ENCODE data around the gene CROCC2.
"Not testable (repeated sequence)": the region's sequence is repeated elsewhere in the genome, so short reads cannot be mapped to it uniquely, and the experiment has no call there.

Gene CROCC2

DNA sequence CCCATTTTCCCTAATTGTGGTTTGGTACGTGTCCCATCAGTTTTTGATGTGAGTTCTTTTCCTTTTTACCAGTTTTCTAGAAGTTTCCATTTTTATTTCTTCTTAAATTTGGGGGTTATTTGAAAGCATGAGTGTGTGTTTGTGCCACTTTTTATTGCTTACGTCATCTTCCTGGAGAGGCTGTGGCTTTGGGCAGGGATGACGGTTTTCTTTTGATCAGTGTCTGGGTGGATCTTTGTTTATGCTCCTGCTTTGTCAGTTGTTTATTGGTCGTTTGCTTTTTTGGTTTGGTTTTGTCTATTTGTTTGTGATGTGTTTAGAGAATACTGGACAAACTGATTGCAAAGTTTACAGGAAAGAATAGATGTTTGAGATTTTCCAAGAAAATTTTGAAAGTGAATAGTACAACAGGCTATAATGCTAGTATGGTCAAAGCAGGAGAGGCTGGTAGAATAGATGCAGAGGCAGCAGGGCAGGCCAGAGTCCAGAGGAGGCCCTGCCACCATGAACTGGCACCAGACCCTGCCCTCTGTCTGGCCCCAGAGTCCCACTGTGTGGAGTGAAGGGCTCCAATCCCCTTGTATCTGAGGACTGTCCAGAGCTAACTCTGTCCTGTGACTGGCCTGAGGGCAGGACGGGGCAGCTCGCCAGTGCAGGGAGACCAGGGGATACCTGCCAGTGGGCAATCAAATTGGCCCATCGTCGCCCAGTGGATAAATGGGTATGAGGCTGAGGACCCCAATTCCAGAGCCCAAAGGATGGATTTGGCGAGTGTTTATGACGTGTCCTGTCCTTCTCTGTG lies 68.8 kb downstream of the CROCC2 start:
- no peaks in the 10 kb centered on the region for H3K4me1 ChIP-seq (ENCODE audit: control insufficient read depth, insufficient read depth, low read length)
- no peaks in the 10 kb centered on the region for H3K9me3 ChIP-seq (ENCODE audit: control insufficient read depth, insufficient read depth, low read depth, low read length)
- no peak overlapping the region for H3K27ac ChIP-seq (ENCODE audit: extremely low read depth, low read depth, low read length)
- no peaks in the 10 kb centered on the region for H3K36me3 ChIP-seq (ENCODE audit: control insufficient read depth in 2 of 2, insufficient read depth in 1 of 2, low read length in 2 of 2)
- ChIA-PET POLR2A (no interaction called here), CTCF (no interaction called here)
- no peak overlapping the region for H3K4me3 ChIP-seq (ENCODE audit: low read depth, low read length)
- TF ChIP-seq ZEB2 (tag by site-specific recombination; IDR thresholded peaks at IDR 0.05) (no peak), ZNF501 (tag by site-specific recombination; IDR thresholded peaks at IDR 0.05) (no peak), TRIM28 (IDR thresholded peaks at IDR 0.05; ENCODE audit: borderline replicate concordance, low read length) (no peak), KLF16 (tag by site-specific recombination; IDR thresholded peaks at IDR 0.05) (no peak), ZNF843 (tag by site-specific recombination; IDR thresholded peaks at IDR 0.05) (no peak), ZNF354C (tag by site-specific recombination; IDR thresholded peaks at IDR 0.05; ENCODE audit: borderline replicate concordance, low read depth) (no peak), ZNF510 (tag by site-specific recombination; IDR thresholded peaks at IDR 0.05; ENCODE audit: insufficient replicate concordance) (no peak), SP3 (tag by site-specific recombination; IDR thresholded peaks at IDR 0.05) (no peak), ZNF211 (tag by site-specific recombination; IDR thresholded peaks at IDR 0.05; ENCODE audit: low read depth) (no peak)

GRCh38 chr2:240975903-240976302 lies 69.8 kb downstream of the CROCC2 start:
- POLR2A ChIA-PET, CTCF ChIA-PET: not testable (repeated sequence)

DNA sequence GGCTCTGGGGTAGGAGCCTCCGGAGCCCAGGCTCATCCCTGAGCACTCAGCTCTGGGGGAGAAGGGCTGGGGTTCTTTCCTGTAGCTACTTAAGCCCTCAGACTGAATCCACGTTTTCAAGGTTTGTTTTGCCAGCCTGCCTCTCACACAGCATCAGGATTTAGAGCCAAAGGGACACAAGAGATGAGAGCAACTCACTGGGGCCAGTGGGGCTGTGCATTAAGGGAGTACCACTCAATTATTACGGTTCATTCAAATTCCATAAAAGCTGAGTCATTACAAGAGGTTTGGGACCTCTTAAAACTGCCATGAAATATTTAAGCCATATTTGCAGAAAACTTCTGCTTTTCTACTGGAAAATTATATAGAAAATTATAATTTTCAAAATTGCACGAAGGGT lies 75.1 kb downstream of the CROCC2 start:
- H3K9me3 ChIP-seq (ENCODE audit: control insufficient read depth, insufficient read depth, low read depth, low read length) = no peaks in the 10 kb centered on the region
- no peak overlapping the region for H3K27ac ChIP-seq (ENCODE audit: extremely low read depth, low read depth, low read length)
- no peak overlapping the region for H3K4me3 ChIP-seq (ENCODE audit: low read depth, low read length)
- H3K36me3 ChIP-seq (ENCODE audit: control insufficient read depth in 2 of 2, insufficient read depth in 1 of 2, low read length in 2 of 2) = no peaks in the 10 kb centered on the region
- POLR2A ChIA-PET = no interaction called here
- no peaks in the 10 kb centered on the region; the same call in 1 of the 2 replicates for H3K4me1 ChIP-seq (ENCODE audit: control insufficient read depth, insufficient read depth, low read length)
- CTCF ChIA-PET = interaction anchor here (0.8 to 1.5 kb wide), 2 partner anchors 10 to 18 kb away, joined by 3 to 4 read pairs; no protein-coding TSS in a partner anchor
- no peak for TF ChIP-seq ZNF335 (tag by site-specific recombination; conservative IDR thresholded peaks at IDR 0.05)
- TF ChIP-seq ZNF18 (tag by site-specific recombination; IDR thresholded peaks at IDR 0.05) = no peak
- no peak for TF ChIP-seq ZFP41 (tag by site-specific recombination; IDR thresholded peaks at IDR 0.05; ENCODE audit: borderline replicate concordance)
- TF ChIP-seq PRDM4 (tag by site-specific recombination; IDR thresholded peaks at IDR 0.05) = no peak
- TF ChIP-seq ZSCAN4 (tag by site-specific recombination; IDR thresholded peaks at IDR 0.05) = no peak
- no peak for TF ChIP-seq ZNF747 (tag by site-specific recombination; IDR thresholded peaks at IDR 0.05)
- no peak for TF ChIP-seq ZNF645 (tag by site-specific recombination; IDR thresholded peaks at IDR 0.05)
- no peak for TF ChIP-seq GLIS1 (tag by site-specific recombination; IDR thresholded peaks at IDR 0.05)
- TF ChIP-seq MZF1 (tag by site-specific recombination; IDR thresholded peaks at IDR 0.05; ENCODE audit: borderline replicate concordance) = no peak
- no peak for TF ChIP-seq EGR2 (tag by site-specific recombination; IDR thresholded peaks at IDR 0.05; ENCODE audit: low read depth)
- TF ChIP-seq OSR2 (tag by site-specific recombination; IDR thresholded peaks at IDR 0.05) = no peak
- TF ChIP-seq ZNF670 (tag by site-specific recombination; IDR thresholded peaks at IDR 0.05; ENCODE audit: low read depth) = no peak
- TF ChIP-seq ZNF501 (tag by site-specific recombination; IDR thresholded peaks at IDR 0.05) = no peak
- TF ChIP-seq ZNF146 (tag by site-specific recombination; IDR thresholded peaks at IDR 0.05) = no peak
- no peak for TF ChIP-seq GLIS2 (tag by site-specific recombination; IDR thresholded peaks at IDR 0.05)
- TF ChIP-seq ZNF48 (tag by site-specific recombination; IDR thresholded peaks at IDR 0.05) = no peak
- TF ChIP-seq ZNF423 (tag by site-specific recombination; IDR thresholded peaks at IDR 0.05) = no peak

More at GRCh38 chr2:240975903-240976302, 69.8 kb downstream of the CROCC2 start:
- not testable (repeated sequence) for H3K27ac ChIP-seq (ENCODE audit: extremely low read depth, low read depth, low read length); H3K4me3 ChIP-seq (ENCODE audit: low read depth, low read length); H3K4me1 ChIP-seq (ENCODE audit: control insufficient read depth, insufficient read depth, low read length); H3K36me3 ChIP-seq (ENCODE audit: control insufficient read depth in 2 of 2, insufficient read depth in 1 of 2, low read length in 2 of 2); H3K9me3 ChIP-seq (ENCODE audit: control insufficient read depth, insufficient read depth, low read depth, low read length)
